ENCODE results near the gene PNO1. TPM values are rescaled to one million over a fixed set of nuclear protein-coding genes. Genes with fewer than 3 reads are reported as not detected.
"Not testable (repeated sequence)": the region's sequence is repeated elsewhere in the genome, so short reads cannot be mapped to it uniquely, and the experiment has no call there.

Gene PNO1
- total RNA-seq, 1 experiment from 2014 or later = 46.0 TPM

DNA sequence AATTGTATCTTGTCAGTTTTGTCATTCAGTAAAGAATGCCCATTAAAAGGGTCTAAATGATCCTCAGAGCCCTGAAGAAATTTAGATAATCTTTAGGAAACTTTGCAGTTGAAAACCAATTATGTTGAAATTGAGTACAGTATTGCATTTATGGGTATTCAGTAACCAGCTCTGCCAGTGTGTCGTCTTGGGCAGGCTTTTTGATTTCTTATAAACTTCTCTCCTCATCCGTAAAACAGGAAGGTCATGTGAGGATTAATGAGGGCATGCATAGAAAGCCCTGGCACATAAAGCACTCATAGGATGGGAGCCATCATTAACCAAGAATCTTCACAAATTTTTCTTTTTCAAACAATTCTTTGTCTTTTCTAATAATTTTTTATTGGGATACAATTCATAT is 14.8 kb downstream of the PNO1 start:
- no peak for TF ChIP-seq EZH2 (IDR thresholded peaks at IDR 0.05; ENCODE audit: borderline replicate concordance, low read depth, low read length, poor library complexity, severe bottlenecking)
- TF ChIP-seq, protein P1, sequence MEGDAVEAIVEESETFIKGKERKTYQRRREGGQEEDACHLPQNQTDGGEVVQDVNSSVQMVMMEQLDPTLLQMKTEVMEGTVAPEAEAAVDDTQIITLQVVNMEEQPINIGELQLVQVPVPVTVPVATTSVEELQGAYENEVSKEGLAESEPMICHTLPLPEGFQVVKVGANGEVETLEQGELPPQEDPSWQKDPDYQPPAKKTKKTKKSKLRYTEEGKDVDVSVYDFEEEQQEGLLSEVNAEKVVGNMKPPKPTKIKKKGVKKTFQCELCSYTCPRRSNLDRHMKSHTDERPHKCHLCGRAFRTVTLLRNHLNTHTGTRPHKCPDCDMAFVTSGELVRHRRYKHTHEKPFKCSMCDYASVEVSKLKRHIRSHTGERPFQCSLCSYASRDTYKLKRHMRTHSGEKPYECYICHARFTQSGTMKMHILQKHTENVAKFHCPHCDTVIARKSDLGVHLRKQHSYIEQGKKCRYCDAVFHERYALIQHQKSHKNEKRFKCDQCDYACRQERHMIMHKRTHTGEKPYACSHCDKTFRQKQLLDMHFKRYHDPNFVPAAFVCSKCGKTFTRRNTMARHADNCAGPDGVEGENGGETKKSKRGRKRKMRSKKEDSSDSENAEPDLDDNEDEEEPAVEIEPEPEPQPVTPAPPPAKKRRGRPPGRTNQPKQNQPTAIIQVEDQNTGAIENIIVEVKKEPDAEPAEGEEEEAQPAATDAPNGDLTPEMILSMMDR (conservative IDR thresholded peaks at IDR 0.05; ENCODE audit: low read depth, low read length) = no peak
- POLR2A ChIA-PET (ENCODE audit: low non-redundant PET) = no interaction called here
- CTCF ChIA-PET = no interaction called here
- no TSS peak for BruUV-seq (replicated peaks)
- Histone ChIP-seq H3K4me1 (ENCODE audit: insufficient read depth, low read length, poor library complexity, severe bottlenecking) (no peaks in the 10 kb centered on the region), H3K27ac (ENCODE audit: low read depth, low read length, poor library complexity, severe bottlenecking) (no peak overlapping the region), H3K27me3 (replicated peaks; ENCODE audit: insufficient read depth, low read depth, low read length, poor library complexity) (no peaks in the 10 kb centered on the region), H3K9me3 (ENCODE audit: low read depth, low read length, poor library complexity, severe bottlenecking) (no peaks in the 10 kb centered on the region), H3K4me3 (ENCODE audit: low read depth, low read length, poor library complexity, severe bottlenecking) (no peak overlapping the region), H3K36me3 (ENCODE audit: insufficient read depth, low read length, poor library complexity, severe bottlenecking) (peaks cover 18% of the 10 kb centered on the region)
- DNase-seq (ENCODE audit: low spot score) = no peak
- intact Hi-C loops (cut with micrococcal nuclease; ENCODE audit: unreplicated experiment) = no loop called here

DNA sequence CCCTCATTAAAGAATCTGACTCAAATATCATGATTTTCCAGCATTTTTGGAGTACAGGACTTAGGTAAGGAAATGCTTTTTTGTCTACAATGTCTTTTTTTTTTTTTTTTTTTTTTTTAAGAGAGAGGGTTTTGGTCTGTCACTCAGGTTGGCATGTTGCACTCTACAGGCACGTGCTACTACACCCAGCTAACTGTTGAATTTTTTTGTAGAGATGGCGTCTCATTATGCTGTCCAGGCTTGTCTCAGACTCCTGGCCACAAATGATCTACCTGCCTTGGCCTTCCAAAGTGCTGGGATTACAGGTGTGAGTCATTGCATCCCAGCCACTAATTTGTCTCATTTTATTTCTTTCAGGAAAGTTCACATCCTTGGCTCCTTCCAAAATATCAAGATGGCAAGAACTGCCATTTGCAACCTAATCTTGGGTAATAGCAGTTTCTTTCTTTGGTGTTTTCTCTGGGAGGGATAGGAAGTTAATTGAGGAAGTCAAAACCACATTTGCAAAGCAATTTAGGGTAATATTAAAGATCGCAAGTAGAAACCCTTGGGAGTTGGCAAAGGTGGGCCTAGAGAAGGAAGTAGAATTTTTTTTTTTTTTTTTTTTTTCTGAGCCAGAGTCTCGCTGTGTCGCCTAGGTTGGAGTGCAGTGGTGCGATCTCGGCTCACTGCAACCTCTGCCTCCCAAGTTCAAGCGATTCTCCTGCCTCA is 15.5 kb downstream of the PNO1 start:
- CTCF ChIA-PET = no interaction called here

DNA sequence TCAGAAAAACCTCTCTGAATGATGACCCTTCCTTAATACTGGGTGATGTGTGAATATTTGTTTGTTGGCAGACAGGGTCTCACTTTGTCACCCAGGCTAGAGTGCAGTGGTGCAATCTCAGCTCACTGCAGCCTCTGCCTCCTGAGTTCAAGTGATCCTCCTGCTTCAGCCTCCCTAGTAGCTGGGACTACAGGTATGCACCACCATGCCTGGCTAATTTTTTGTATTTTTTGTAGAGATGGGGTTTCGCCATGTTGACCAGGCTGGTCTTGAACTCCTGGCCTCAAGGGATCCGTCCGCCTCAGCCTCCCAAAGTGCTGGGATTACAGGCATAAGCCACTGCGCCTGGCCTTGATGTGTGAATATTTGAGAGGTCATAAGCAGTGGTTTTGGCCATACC is 17.5 kb downstream of the PNO1 start:
- H3K27me3 ChIP-seq (replicated peaks; ENCODE audit: insufficient read depth, low read depth, low read length, poor library complexity); POLR2A ChIA-PET (ENCODE audit: low non-redundant PET); DNase-seq (ENCODE audit: low spot score); CTCF ChIA-PET; H3K4me1 ChIP-seq (ENCODE audit: insufficient read depth, low read length, poor library complexity, severe bottlenecking); intact Hi-C loops (cut with micrococcal nuclease; ENCODE audit: unreplicated experiment); H3K9me3 ChIP-seq (ENCODE audit: low read depth, low read length, poor library complexity, severe bottlenecking); H3K4me3 ChIP-seq (ENCODE audit: low read depth, low read length, poor library complexity, severe bottlenecking); H3K27ac ChIP-seq (ENCODE audit: low read depth, low read length, poor library complexity, severe bottlenecking): not testable (repeated sequence)
- BruUV-seq (replicated peaks) = TSS peak; percentile 51
- peaks cover 31% of the 10 kb centered on the region for H3K36me3 ChIP-seq (ENCODE audit: insufficient read depth, low read length, poor library complexity, severe bottlenecking)

More for the DNA sequence above, 15.5 kb downstream of the PNO1 start:
- Histone ChIP-seq H3K9me3 (ENCODE audit: low read depth, low read length, poor library complexity, severe bottlenecking) (no peaks in the 10 kb centered on the region), H3K27me3 (replicated peaks; ENCODE audit: insufficient read depth, low read depth, low read length, poor library complexity) (no peaks in the 10 kb centered on the region), H3K4me1 (ENCODE audit: insufficient read depth, low read length, poor library complexity, severe bottlenecking) (no peaks in the 10 kb centered on the region), H3K36me3 (ENCODE audit: insufficient read depth, low read length, poor library complexity, severe bottlenecking) (peaks cover 18% of the 10 kb centered on the region), H3K27ac (ENCODE audit: low read depth, low read length, poor library complexity, severe bottlenecking) (no peak overlapping the region), H3K4me3 (ENCODE audit: low read depth, low read length, poor library complexity, severe bottlenecking) (no peak overlapping the region)
- intact Hi-C loops (cut with micrococcal nuclease; ENCODE audit: unreplicated experiment) = no loop called here
- no peak for DNase-seq (ENCODE audit: low spot score)
- BruUV-seq (replicated peaks) = no TSS peak
- POLR2A ChIA-PET (ENCODE audit: low non-redundant PET) = no interaction called here
- TF ChIP-seq, protein P1 (conservative IDR thresholded peaks at IDR 0.05; ENCODE audit: low read depth, low read length) = no peak
- no peak for TF ChIP-seq EZH2 (IDR thresholded peaks at IDR 0.05; ENCODE audit: borderline replicate concordance, low read depth, low read length, poor library complexity, severe bottlenecking)

DNA sequence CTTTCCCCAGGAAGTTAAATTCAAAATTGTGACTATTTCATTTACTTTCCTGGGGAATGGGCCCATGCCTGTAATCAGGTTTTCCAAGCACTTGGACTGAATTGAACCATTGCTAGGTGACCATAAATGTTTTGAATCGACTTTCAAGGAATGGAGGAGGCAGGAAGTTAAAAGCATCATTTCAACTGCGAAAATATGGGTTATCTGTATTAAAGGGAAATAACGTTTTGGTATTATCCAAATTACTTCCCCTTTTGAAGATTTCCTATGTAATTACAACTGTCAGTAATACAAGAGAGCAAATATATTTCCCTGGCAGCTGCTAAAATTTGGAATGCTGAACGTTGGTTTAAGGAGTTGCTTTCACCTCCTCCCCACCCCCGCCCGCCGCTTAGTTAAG is 19.0 kb downstream of the PNO1 start:
- no TSS peak for BruUV-seq (replicated peaks)
- no peak overlapping the region for H3K4me3 ChIP-seq (ENCODE audit: low read depth, low read length, poor library complexity, severe bottlenecking)
- no peaks in the 10 kb centered on the region for H3K9me3 ChIP-seq (ENCODE audit: low read depth, low read length, poor library complexity, severe bottlenecking)
- intact Hi-C loops (cut with micrococcal nuclease; ENCODE audit: unreplicated experiment) = no loop called here
- no peaks in the 10 kb centered on the region for H3K4me1 ChIP-seq (ENCODE audit: insufficient read depth, low read length, poor library complexity, severe bottlenecking)
- TF ChIP-seq EZH2 (IDR thresholded peaks at IDR 0.05; ENCODE audit: borderline replicate concordance, low read depth, low read length, poor library complexity, severe bottlenecking) = no peak
- TF ChIP-seq, protein P1 (conservative IDR thresholded peaks at IDR 0.05; ENCODE audit: low read depth, low read length) = no peak
- no peaks in the 10 kb centered on the region for H3K27me3 ChIP-seq (replicated peaks; ENCODE audit: insufficient read depth, low read depth, low read length, poor library complexity)
- no peak overlapping the region for H3K27ac ChIP-seq (ENCODE audit: low read depth, low read length, poor library complexity, severe bottlenecking)
- DNase-seq (ENCODE audit: low spot score) = no peak
- ChIA-PET POLR2A (ENCODE audit: low non-redundant PET) (no interaction called here), CTCF (no interaction called here)
- H3K36me3 ChIP-seq (ENCODE audit: insufficient read depth, low read length, poor library complexity, severe bottlenecking) = peaks cover 31% of the 10 kb centered on the region

Measured in A673 (cell line).